Measurements from ENCODE around the gene IL31RA.

Gene IL31RA

GRCh38 chr5:55900776-55901175, 49.6 kb downstream of the IL31RA start:
- no peak for DNase-seq

DNA sequence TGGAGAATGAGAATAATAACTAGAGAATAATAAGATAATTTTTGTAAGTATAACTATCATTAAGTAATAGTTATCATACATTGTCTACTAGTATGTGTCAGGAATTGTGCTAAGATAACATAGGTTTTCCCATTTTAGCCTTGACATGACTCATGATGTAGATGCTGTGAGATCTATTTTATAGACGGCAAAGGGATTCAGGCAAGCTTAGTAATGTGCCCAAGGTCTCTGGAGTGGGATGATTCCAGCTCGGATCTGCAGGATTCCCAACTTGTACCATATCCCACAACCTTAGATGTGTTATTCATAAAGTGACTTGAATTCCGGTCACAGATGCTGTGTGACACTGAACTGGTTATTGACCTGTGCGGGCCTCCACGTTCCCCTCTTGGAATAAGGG, 51.5 kb downstream of the IL31RA start:
- no peak for DNase-seq

DNA sequence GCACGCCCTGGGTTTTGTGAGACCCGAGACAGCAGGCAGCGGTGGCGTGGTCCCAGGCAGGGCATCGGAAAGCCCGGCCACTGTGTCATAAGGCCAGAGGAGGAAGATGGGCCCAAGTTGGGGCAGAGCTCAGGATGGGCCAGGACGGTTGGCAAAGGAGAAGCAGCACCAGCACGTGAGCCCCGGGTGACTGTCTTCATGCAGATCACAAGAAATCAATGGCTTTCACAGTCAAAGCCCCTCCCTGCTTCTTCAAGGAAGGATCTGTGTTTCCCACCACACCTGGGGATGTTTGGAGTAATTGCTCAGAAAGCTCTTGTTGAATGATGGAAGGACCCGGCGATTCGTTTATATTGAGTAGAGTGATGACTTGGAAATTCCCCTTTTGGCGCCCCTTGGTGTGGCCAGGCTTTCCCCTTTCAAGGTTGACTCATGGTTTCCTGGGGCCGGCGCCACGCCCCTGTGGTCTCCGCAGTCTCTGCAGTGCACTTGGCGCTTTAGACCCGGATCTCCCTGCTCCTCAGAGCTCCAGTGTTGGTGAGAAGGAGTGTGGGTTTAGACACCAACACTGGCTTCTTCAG, 52.1 kb downstream of the IL31RA start:
- DNase-seq: no peak

DNA sequence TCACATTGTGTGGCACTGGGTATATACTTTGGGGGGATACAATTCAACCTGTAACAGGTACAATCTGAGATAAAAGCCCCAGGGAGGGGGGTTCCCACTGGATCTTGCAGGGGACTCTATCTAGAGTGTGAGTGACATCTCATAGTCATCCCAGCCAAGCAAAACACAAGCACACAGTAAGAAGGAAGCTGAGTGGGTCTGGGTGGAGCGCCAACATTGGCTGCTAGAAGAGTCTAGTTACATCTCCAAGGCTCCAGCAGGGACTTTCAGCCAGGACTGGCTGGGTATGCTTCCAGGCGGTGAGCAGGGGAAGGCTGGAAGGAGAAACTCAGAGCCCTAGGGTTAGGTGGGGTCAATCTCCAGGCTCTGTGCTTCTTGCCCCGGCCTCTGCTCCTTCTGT, 53.0 kb downstream of the IL31RA start:
- peak in 1 of 51 donors; percentile 4 for DNase-seq

DNA sequence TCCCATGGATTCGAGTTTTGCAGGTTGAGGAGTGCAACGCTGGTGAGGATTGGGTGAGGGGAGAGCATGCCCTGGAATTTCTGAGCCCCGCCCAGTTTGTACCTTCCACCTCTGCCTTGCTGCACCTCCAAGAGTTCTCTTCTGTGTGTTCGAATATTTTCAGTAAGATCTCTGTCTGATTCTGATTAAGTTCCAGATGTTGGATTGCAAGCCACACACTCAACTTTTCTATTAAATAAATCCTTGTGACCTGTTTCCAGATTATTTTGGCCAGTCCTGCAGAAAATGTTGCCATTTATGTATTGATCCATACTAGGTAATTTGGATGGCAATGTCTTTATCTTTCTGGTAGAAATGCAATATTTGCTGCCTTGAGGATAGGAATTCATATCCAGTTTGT, 54.1 kb downstream of the IL31RA start:
- DNase-seq: no peak

GRCh38 chr5:55907927-55908326, 56.8 kb downstream of the IL31RA start:
- no peak for DNase-seq

DNA sequence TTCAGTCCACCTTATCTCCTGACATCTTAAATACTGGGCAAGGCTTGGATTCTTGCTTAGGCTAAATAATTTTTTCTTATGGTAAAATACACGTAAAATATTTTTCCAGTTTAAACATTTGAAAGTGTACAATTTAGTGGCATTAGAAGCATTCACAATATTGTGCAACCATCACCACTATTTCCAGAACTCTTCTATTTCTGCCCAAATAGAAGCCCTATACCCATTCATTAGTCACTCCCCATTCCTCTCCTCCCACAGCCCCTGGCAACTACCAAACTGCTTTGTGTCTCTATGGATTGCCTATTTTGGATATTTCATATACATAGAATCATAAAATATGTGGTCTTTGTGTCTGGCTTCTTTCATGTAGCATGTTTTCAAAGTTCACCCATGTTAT, 57.6 kb downstream of the IL31RA start:
- DNase-seq: no peak

GRCh38 chr5:55911784-55912653, 60.9 kb downstream of the IL31RA start:
- no peak for DNase-seq

DNA sequence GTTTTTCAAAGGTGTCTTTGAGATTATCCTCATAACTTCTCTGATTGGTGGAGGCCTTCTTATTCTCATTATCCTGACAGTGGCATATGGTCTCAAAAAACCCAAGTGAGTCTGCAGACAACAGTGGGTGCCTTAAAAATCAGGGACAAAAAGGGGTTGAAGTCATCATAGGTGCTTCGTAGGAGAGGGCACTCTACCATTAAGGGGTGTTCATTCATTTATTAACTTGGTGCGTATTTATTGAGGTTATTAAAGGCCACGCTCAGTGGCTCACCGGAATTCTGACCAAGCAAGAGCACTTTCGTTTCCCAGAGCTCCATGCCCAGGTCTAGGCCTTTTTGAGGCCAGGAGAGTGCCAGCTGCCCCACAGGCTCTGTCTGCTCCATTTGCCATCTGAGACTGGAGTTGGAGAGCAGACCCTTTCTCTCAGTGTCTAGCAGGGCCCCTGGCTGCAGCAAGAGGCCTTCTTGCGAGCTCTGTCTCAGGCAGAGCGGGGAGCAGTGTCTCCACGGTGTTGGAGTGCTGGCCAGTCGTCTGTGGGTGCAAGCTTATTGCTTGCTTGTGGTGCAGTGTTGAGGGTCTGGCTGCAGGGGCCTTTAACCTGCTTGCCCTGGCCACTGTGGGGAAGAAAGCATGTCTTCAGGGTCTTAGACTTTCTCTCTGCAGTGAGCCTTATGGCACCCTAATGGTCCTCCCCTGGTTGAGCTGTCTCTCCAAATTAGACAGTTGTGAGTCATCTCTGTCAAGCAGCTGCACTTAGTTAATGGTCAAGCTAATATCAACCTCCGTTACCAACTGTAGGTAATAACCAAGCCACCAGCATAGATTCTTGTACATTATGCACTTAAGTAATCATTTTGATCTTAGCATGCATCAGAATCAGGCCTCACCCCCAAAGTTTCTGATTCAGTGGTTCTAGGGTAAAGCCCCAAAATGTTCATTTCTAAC, 62.6 kb downstream of the IL31RA start:
- no peak for DNase-seq

GRCh38 chr5:55914971-55915370, 63.8 kb downstream of the IL31RA start:
- no peak for DNase-seq

DNA sequence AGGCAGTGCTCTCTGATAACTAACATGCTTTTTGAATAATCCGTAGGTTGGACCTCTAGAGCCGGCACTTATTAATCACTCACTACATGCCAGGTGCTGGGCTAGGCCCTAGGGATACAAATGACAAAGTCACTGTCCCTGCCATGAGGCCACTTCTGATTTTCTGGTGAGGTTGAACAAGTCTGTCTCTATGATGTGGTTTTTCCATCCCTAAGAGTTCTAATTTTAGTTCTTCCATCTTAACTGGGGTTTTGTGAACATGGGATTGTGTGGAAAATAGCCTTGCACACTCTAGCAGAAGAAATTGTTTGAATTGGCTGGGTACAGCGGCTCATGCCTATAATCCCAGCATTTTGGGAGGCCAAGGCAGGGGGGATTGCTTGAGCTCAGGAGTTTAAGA, 64.6 kb downstream of the IL31RA start:
- DNase-seq: no peak

GRCh38 chr5:55916986-55917385, 65.8 kb downstream of the IL31RA start:
- no peak for DNase-seq

DNA sequence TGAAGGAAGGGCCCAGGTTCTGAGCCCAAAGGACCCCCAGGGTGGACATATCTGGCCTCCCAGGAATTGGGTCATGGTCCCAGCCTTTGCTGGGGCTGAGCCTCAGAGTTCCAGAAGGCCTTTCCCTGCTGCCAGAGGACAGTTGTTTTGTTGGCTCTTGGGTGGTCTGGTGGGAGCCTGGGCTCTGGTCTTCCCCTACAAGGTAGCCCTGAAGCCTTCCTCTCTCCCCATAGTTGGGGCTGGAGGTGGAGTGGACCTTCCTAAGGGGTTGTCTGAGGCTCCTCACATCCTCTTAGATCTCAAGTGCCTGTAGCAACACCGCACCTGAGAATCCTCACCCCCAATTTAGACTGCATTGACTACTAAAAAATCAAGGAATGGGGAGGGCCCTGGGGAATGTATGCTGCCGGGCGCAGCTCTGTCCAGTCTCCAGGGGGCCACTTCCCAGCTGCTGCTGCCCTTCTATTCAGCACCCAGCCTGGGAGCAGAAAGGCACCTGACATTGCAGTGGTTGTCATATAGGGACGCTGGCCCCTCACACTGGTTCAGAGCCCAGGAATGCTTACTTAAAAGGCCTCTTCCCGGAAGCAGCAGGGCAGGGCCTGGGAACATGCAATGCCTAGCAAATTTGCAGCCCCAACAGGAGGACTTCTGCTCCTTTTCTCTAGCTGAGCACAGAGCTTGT, 66.4 kb downstream of the IL31RA start:
- DNase-seq: no peak

DNA sequence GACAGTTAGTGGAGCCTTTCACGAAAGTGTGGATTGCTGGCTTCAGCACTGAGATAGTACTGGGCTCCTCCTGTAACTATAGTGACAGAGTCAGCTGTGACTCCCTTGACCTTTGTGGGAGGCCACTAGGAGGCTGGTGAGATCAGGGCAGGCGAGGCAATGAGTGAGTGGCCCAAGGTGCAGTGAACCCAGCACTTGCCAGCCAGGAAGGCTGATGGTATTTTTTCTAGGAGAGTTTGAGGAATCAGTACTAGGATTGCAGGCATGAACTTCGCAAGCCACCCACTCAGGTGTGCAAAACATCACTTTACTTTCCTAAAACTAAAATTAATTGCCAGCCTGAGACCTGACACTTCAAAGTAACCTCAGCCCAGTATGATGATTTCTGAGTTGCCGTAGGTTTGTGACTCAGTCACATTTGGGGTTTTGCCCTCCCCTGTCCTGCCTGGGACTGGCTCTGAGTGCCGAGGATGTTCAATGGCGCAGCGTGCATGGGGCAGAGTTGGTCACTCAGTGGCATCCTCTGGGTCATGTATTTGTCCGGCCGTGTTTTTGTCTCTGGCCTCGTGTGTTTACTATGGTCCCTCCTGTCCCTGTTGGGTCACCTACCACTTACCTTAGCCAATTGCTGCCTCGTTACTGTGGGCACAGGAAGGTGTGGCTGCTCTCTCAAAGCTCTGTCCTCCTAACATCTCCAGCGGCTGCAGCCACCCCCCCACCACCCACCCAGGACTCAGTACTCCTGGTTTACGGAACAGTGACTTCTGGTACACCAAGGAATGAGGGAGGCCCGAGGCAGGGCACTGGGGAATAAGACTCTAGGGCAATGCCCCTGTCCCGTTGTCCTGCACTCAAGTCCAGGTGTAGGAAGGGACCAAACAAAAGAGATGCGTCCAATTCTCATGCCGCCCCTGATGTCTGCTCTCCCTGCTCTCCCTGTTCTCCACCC, 67.2 kb downstream of the IL31RA start:
- DNase-seq: no peak

- DNase-seq: no peak
These were observed 68.5 kb downstream of the IL31RA start for GRCh38 chr5:55919625-55920024.

DNA sequence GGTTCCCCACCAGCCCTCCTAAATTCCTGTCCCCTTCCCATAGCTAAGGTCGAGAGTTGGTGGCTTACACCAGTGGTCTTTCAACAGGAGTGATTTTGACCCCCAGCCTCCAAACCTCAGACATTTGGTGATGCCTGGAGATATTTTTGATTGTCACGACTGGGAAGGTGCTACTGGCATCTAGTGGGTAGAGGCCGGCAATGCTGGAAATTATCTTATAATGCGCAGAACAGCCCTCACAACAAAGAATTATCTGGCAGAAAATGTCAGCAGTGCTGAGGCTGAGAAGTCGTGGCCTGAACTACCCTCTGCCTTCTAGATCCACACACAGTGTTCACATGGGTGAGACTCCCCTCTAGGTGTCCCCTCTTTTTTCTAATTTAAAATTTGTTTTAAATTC, 69.6 kb downstream of the IL31RA start:
- DNase-seq: peak in 1 of 51 donors; percentile 2

DNA sequence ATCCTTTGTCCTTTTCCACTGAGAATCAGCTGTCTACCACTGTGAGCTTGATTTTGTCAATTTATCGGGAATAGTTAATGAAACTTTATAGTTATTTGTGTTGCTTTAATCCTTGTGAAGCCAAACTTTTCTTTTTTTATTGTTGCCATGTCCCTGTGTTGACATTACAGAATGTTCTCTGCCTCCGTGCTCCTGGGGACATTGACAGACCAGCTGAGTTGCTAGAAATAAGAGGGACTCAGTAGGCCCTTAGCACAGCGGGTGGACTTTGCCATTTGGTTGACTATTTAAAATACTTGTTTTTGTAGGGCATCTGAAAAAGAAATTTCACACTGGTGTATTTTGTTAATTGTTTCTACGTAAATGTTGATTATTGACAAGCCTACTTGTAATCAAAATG, 70.5 kb downstream of the IL31RA start:
- DNase-seq: no peak

- DNase-seq: peak in 2 of 51 donors; percentile 9 to 28
These were observed 72.1 kb downstream of the IL31RA start for GRCh38 chr5:55923177-55923771.

GRCh38 chr5:55923865-55924500, 72.8 kb downstream of the IL31RA start:
- DNase-seq: no peak
